Measurements from ENCODE around the gene SLC10A4.

DNA sequence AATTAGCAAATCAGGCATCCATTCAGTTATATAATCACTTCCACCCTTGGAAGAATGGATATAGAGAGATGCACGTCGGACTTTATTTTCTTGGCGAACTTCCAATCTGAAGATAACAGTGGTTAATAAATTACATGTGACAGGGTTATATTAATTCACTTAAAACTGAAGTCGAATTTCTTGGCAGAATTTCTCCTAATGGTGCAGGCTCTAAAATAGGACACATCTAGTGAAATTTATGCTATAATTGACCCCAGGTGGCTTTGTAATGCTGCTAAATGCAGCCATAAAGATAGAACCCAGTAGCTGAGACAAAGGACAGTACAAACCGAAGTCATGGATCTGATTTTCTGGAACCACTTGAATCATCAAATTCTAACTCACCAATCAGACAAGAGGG, 20.8 kb upstream of the SLC10A4 start:
- TF ChIP-seq POLR2A (IDR thresholded peaks at IDR 0.05; ENCODE audit: control extremely low read depth in 1 of 2, low read depth in 2 of 2, low read length in 2 of 2) (no peak), JUN (IDR thresholded peaks at IDR 0.05; ENCODE audit: low read depth, low read length) (no peak), TCF12 (IDR thresholded peaks at IDR 0.05; ENCODE audit: low read depth, low read length) (no peak), YY1 (IDR thresholded peaks at IDR 0.05; ENCODE audit: low read depth, low read length) (no peak), POLR2AphosphoS5 (IDR thresholded peaks at IDR 0.05; ENCODE audit: low read depth, low read length) (no peak), RNF2 (IDR thresholded peaks at IDR 0.05; ENCODE audit: borderline replicate concordance, low read depth, low read length, missing control alignments, poor library complexity, severe bottlenecking) (no peak)
- TF ChIP-seq, protein P1, sequence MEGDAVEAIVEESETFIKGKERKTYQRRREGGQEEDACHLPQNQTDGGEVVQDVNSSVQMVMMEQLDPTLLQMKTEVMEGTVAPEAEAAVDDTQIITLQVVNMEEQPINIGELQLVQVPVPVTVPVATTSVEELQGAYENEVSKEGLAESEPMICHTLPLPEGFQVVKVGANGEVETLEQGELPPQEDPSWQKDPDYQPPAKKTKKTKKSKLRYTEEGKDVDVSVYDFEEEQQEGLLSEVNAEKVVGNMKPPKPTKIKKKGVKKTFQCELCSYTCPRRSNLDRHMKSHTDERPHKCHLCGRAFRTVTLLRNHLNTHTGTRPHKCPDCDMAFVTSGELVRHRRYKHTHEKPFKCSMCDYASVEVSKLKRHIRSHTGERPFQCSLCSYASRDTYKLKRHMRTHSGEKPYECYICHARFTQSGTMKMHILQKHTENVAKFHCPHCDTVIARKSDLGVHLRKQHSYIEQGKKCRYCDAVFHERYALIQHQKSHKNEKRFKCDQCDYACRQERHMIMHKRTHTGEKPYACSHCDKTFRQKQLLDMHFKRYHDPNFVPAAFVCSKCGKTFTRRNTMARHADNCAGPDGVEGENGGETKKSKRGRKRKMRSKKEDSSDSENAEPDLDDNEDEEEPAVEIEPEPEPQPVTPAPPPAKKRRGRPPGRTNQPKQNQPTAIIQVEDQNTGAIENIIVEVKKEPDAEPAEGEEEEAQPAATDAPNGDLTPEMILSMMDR (IDR thresholded peaks at IDR 0.05; ENCODE audit: control extremely low read depth in 1 of 3, insufficient read depth in 1 of 3, low read depth in 1 of 3, low read length in 3 of 3) = no peak
- TF ChIP-seq, protein P2, sequence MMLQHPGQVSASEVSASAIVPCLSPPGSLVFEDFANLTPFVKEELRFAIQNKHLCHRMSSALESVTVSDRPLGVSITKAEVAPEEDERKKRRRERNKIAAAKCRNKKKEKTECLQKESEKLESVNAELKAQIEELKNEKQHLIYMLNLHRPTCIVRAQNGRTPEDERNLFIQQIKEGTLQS (IDR thresholded peaks at IDR 0.05; ENCODE audit: insufficient read depth, low read depth, low read length) = no peak
